Colonic mucosa (tissue), 4 donors: Measurements from ENCODE around the gene CTNND2. TPM values are rescaled to one million over a fixed set of nuclear protein-coding genes. Genes with fewer than 3 reads are reported as not detected.

Experiments used
- DNase-seq: peaks from one replicate; pipeline ENCODE4 v3.0.0-alpha.2; 2020
- H3K27ac ChIP-seq: fragments of 200-600 bp; one replicate; pipeline ENCODE4 v1.8.0; 2021
- H3K27me3 ChIP-seq: fragments of 200-600 bp; one replicate; pipeline ENCODE4 v1.8.0; 2021
- H3K36me3 ChIP-seq: fragments of 200-600 bp; one replicate; pipeline ENCODE4 v1.8.0; 2021
- H3K4me1 ChIP-seq: fragments of 200-600 bp; one replicate; pipeline ENCODE4 v1.8.0; 2021; ENCODE audit warnings: mild to moderate bottlenecking
- H3K4me3 ChIP-seq: fragments of 200-600 bp; one replicate; pipeline ENCODE4 v1.8.0; 2021
- H3K9ac ChIP-seq, 2 donors: one replicate each; pipeline ENCODE4 v1.7.0; 2013; ENCODE audit warnings: control low read depth in 2 of 2, low read depth in 2 of 2, low read length in 2 of 2
- H3K9me3 ChIP-seq: fragments of 200-600 bp; one replicate; pipeline ENCODE4 v1.8.0; 2021
- CTCF ChIP-seq: fragments of 200-600 bp; IDR thresholded peaks from one replicate; pipeline ENCODE4 v1.8.0; 2022; ENCODE audit warnings: antibody characterized with exemption, mild to moderate bottlenecking
- intact Hi-C: fragments of 100-400 bp; cut with DNase I; formaldehyde crosslinking; loops from one replicate; pipeline ENCODE4 v1.14.1; 2022
- total RNA-seq, 2 donors: library from RNA; stranded (reverse); fragmentation: NEBNext Ultra II Directional in 1 of 2; extraction: Animal tissue kit (Norgen Biotek cat#: 25700) in 1 of 2; gene quantifications; one replicate each; pipeline ENCODE4 v1.2.1, GENCODE V29; 2021
- donor health status: healthy.
- donor health status: DM: no; HTN: no; CAD: no.
- donor health status: DM: no; HTN: no; CAD: no.

Gene CTNND2
- total RNA-seq, 2 donors from 2014 or later, result 1.1 TPM

DNA sequence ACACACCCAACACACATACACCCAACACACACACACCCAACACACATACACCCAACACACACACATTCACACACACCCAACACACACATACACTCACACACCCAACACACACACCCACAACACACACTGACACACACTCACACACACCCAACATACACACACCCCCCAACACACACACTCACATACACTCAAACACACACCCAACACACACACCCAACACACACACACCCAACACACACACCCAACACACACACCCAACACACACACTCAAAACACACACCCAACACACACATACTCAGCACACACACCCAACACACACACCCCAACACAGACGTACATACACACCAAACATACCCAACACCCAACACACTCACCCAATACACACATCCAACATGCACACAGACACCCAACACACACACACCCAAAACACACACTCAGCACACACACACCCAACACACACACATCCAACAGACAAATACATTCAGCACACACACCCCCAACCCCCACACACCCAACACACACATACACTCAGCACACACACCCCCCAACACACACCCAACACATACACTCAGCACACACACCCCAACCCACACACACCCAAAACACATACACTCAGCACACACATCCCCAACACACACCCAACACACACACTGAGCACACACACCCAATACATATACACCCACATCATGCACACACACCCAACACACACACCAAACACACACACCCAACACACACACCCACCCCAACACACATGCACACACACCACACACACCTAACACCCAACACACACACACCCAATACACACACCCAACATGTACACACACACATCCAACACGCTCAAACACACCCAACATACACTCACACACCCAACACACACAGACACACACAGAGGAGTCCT lies 663.7 kb downstream of the CTNND2 start:
- Histone ChIP-seq H3K9me3 (no peaks in the 10 kb centered on the region), H3K36me3 (no peaks in the 10 kb centered on the region), H3K4me1 (no peaks in the 10 kb centered on the region), H3K27me3 (no peaks in the 10 kb centered on the region), H3K9ac (no peak overlapping the region), H3K4me3 (no peak overlapping the region), H3K27ac (no peak overlapping the region)
- no peak for DNase-seq
- intact Hi-C loops, result no loop called here
- TF ChIP-seq CTCF, result no peak

- Histone ChIP-seq H3K36me3 (no peaks in the 10 kb centered on the region), H3K27ac (no peak overlapping the region), H3K4me1 (no peaks in the 10 kb centered on the region), H3K4me3 (no peak overlapping the region), H3K9ac (no peak overlapping the region), H3K27me3 (no peaks in the 10 kb centered on the region), H3K9me3 (no peaks in the 10 kb centered on the region)
- intact Hi-C loops, result no loop called here
- DNase-seq, result no peak
- no peak for TF ChIP-seq CTCF
Measured at GRCh38 chr5:11239261-11240015, 664.8 kb downstream of the CTNND2 start.

DNA sequence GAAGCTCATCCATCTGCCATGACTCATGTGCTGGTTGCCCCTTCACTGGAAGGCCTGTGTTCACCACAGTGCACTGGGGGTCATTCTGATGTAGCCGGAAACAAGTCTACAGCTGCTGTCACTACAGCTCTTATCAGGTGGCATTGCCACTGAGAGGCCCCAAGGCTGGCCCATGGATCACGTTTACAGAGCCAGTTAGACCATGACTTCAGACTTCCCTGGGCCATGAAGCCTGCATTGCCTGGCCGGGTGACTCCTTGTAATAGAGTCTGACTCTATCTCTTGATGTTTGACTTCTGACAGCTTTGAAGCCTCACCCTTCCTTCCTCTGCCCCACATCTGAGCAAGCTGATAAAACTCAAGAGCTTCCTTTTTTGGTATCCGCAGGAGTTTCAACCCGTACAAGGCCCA lies 669.7 kb downstream of the CTNND2 start:
- H3K4me3 ChIP-seq, result no peak overlapping the region
- DNase-seq, result no peak
- intact Hi-C loops, result no loop called here
- H3K9me3 ChIP-seq, result no peaks in the 10 kb centered on the region
- no peak overlapping the region for H3K9ac ChIP-seq
- H3K4me1 ChIP-seq, result no peaks in the 10 kb centered on the region
- no peaks in the 10 kb centered on the region for H3K36me3 ChIP-seq
- no peak for TF ChIP-seq CTCF
- no peaks in the 10 kb centered on the region for H3K27me3 ChIP-seq
- no peak overlapping the region for H3K27ac ChIP-seq

GRCh38 chr5:11230890-11231289 lies 673.4 kb downstream of the CTNND2 start:
- no peak overlapping the region for H3K9ac ChIP-seq
- H3K27ac ChIP-seq, result no peak overlapping the region
- H3K9me3 ChIP-seq, result no peaks in the 10 kb centered on the region
- TF ChIP-seq CTCF, result no peak
- H3K4me1 ChIP-seq, result no peaks in the 10 kb centered on the region
- DNase-seq, result no peak
- no peaks in the 10 kb centered on the region for H3K36me3 ChIP-seq
- no peak overlapping the region for H3K4me3 ChIP-seq
- no peaks in the 10 kb centered on the region for H3K27me3 ChIP-seq
- intact Hi-C loops, result no loop called here

- H3K27ac ChIP-seq, result no peak overlapping the region
- intact Hi-C loops, result no loop called here
- H3K9me3 ChIP-seq, result no peaks in the 10 kb centered on the region
- TF ChIP-seq CTCF, result no peak
- H3K4me1 ChIP-seq, result no peaks in the 10 kb centered on the region
- H3K36me3 ChIP-seq, result no peaks in the 10 kb centered on the region
- no peak for DNase-seq
- H3K27me3 ChIP-seq, result no peaks in the 10 kb centered on the region
- no peak overlapping the region for H3K4me3 ChIP-seq
- no peak overlapping the region for H3K9ac ChIP-seq
Measured at GRCh38 chr5:11227064-11227463, 677.2 kb downstream of the CTNND2 start.
